T-helper 1 cell (primary cell): ENCODE measurements around the gene IGHMBP2.

ENCODE experiments used
- DNase-seq, 5 donors: peaks; one replicate each; pipeline ENCODE4 v3.0.0-alpha.2; 2012 to 2020

Gene IGHMBP2

GRCh38 chr11:68890490-68891231 is 13.0 kb upstream of the IGHMBP2 start:
- no peak for DNase-seq

- no peak for DNase-seq
These were observed 12.2 kb upstream of the IGHMBP2 start for GRCh38 chr11:68891351-68891948.

- no peak for DNase-seq
These were observed 11.1 kb upstream of the IGHMBP2 start for GRCh38 chr11:68892576-68892975.

- no peak for DNase-seq
These were observed 10.4 kb upstream of the IGHMBP2 start for GRCh38 chr11:68893282-68893681.

GRCh38 chr11:68896171-68896959 is 7.3 kb upstream of the IGHMBP2 start:
- no peak for DNase-seq

- DNase-seq: no peak
These were observed 6.2 kb upstream of the IGHMBP2 start for GRCh38 chr11:68897441-68897840.

- no peak for DNase-seq
These were observed 2.8 kb upstream of the IGHMBP2 start for GRCh38 chr11:68900835-68901381.

- DNase-seq: peak in 2 of 5 donors; percentile 5 to 9
These were observed 657 bp downstream of the IGHMBP2 start for GRCh38 chr11:68904248-68904847.

- no peak for DNase-seq
These were observed 2.0 kb downstream of the IGHMBP2 start for GRCh38 chr11:68905421-68906360.

GRCh38 chr11:68908273-68908672 is 4.6 kb downstream of the IGHMBP2 start:
- DNase-seq: no peak

GRCh38 chr11:68910965-68911364 is 7.3 kb downstream of the IGHMBP2 start:
- DNase-seq: no peak

GRCh38 chr11:68911731-68912130 is 8.0 kb downstream of the IGHMBP2 start:
- DNase-seq: no peak

GRCh38 chr11:68912254-68912653 is 8.6 kb downstream of the IGHMBP2 start:
- no peak for DNase-seq

- no peak for DNase-seq
These were observed 9.5 kb downstream of the IGHMBP2 start for GRCh38 chr11:68913188-68913587.

GRCh38 chr11:68914761-68915160 is 11.1 kb downstream of the IGHMBP2 start:
- no peak for DNase-seq

- DNase-seq: no peak
These were observed 12.7 kb downstream of the IGHMBP2 start for GRCh38 chr11:68916439-68916838.

GRCh38 chr11:68923614-68924013 is 19.9 kb downstream of the IGHMBP2 start:
- no peak for DNase-seq

- DNase-seq: no peak
These were observed 20.6 kb downstream of the IGHMBP2 start for GRCh38 chr11:68924073-68924925.

GRCh38 chr11:68925611-68926010 is 21.9 kb downstream of the IGHMBP2 start:
- DNase-seq: no peak

GRCh38 chr11:68927280-68928135 is 23.8 kb downstream of the IGHMBP2 start:
- no peak for DNase-seq
